BLaER1 treated with 17β-estradiol and CSF1 and Interleukin-3, amounts not matched to agents 10 nM and 100 nM (cell line): ENCODE results near the gene SMYD4.
A peak's percentile ranks its signal among the peaks of the same experiment; 100 is the strongest.

Experiments used
- H3K27ac ChIP-seq, 11 experiments: shearing (Covaris generic); formaldehyde crosslinking; 2 replicates each; pipeline ENCODE4 v1.8.1; 2022
- H3K27me3 ChIP-seq, 11 experiments: shearing (Covaris generic); formaldehyde crosslinking; 2 replicates each; pipeline ENCODE4 v1.8.1; 2022
- H3K36me3 ChIP-seq, 11 experiments: shearing (Covaris generic); formaldehyde crosslinking; 2 replicates each; pipeline ENCODE4 v1.8.1; 2022
- H3K4me1 ChIP-seq, 10 experiments: shearing (Covaris generic); formaldehyde crosslinking; 2 replicates each; pipeline ENCODE4 v1.8.1; 2022
- H3K4me2 ChIP-seq, 11 experiments: shearing (Covaris generic); formaldehyde crosslinking; 2 replicates each; pipeline ENCODE4 v1.8.1; 2022
- H3K4me3 ChIP-seq, 10 experiments: shearing (Covaris generic); formaldehyde crosslinking; 2 replicates each; pipeline ENCODE4 v1.8.1; 2022
- H3K9ac ChIP-seq, 11 experiments: shearing (Covaris generic); formaldehyde crosslinking; 2 replicates each; pipeline ENCODE4 v1.8.1; 2022
- H3K9me3 ChIP-seq, 11 experiments: shearing (Covaris generic); formaldehyde crosslinking; replicated peaks in 1 of 11; 2 replicates each; pipeline ENCODE4 v1.8.1; 2022
- H4K20me1 ChIP-seq, 11 experiments: shearing (Covaris generic); formaldehyde crosslinking; 2 replicates each; pipeline ENCODE4 v1.8.1; 2022
- Cebpa-rat ChIP-seq, 11 experiments: shearing (Covaris generic); IDR thresholded peaks; 2 replicates each; pipeline ENCODE4 v1.8.1; 2022

The SMYD4 gene

GRCh38 chr17:1762901-1763898 lies 66.5 kb downstream of the SMYD4 start:
- TF ChIP-seq Cebpa-rat (IDR thresholded peaks at IDR 0.05), result no peak
- H4K20me1 ChIP-seq, result no peaks in the 10 kb centered on the region
- peak overlapping the region; percentile 24 to 69 (median 61); a peak in 20 of 22 replicates for H3K9ac ChIP-seq
- H3K27ac ChIP-seq, result peak overlapping the region; percentile 64 to 85 (median 77); a peak in 21 of 22 replicates
- H3K4me1 ChIP-seq, result peaks cover 50 to 86% (median 70%) of the 10 kb centered on the region in 10 experiments
- no peaks in the 10 kb centered on the region for H3K36me3 ChIP-seq
- H3K27me3 ChIP-seq, result no peaks in the 10 kb centered on the region
- H3K9me3 ChIP-seq, result no peaks in the 10 kb centered on the region
- H3K4me3 ChIP-seq, result no peak overlapping the region
- H3K4me2 ChIP-seq, result peak overlapping the region; percentile 65 to 94 (median 81)

- Histone ChIP-seq H3K36me3 (no peaks in the 10 kb centered on the region), H3K9ac (peak overlapping the region; percentile 24 to 69 (median 61); a peak in 13 of 22 replicates), H3K4me3 (no peak overlapping the region), H4K20me1 (no peaks in the 10 kb centered on the region), H3K4me1 (peaks cover 50 to 82% (median 65%) of the 10 kb centered on the region in 10 experiments), H3K4me2 (peak overlapping the region; percentile 65 to 94 (median 81)), H3K9me3 (no peaks in the 10 kb centered on the region), H3K27me3 (no peaks in the 10 kb centered on the region), H3K27ac (peak overlapping the region; percentile 64 to 85 (median 77); a peak in 19 of 22 replicates)
- TF ChIP-seq Cebpa-rat (IDR thresholded peaks at IDR 0.05), result no peak
These were observed 67.3 kb downstream of the SMYD4 start for GRCh38 chr17:1762233-1762900.

- peaks cover 43 to 80% (median 58%) of the 10 kb centered on the region in 10 experiments for H3K4me1 ChIP-seq
- peak overlapping the region in 3 of 11 experiments; percentile 18 to 49 (median 39); a peak in 4 of 22 replicates for H3K27ac ChIP-seq
- peak overlapping the region in 5 of 11 experiments; percentile 28 to 83 (median 66); a peak in 8 of 22 replicates for H3K4me2 ChIP-seq
- no peaks in the 10 kb centered on the region for H4K20me1 ChIP-seq
- H3K4me3 ChIP-seq, result no peak overlapping the region
- H3K27me3 ChIP-seq, result no peaks in the 10 kb centered on the region
- H3K9ac ChIP-seq, result no peak overlapping the region
- H3K9me3 ChIP-seq, result no peaks in the 10 kb centered on the region
- no peak for TF ChIP-seq Cebpa-rat (IDR thresholded peaks at IDR 0.05)
- H3K36me3 ChIP-seq, result no peaks in the 10 kb centered on the region
These were observed 70.2 kb downstream of the SMYD4 start for GRCh38 chr17:1759529-1759928.

GRCh38 chr17:1758807-1759206 lies 70.9 kb downstream of the SMYD4 start:
- H3K9me3 ChIP-seq, result no peaks in the 10 kb centered on the region
- no peaks in the 10 kb centered on the region for H3K27me3 ChIP-seq
- H3K9ac ChIP-seq, result no peak overlapping the region; a peak in 1 of 22 replicates
- H4K20me1 ChIP-seq, result no peaks in the 10 kb centered on the region
- no peak overlapping the region for H3K4me3 ChIP-seq
- no peaks in the 10 kb centered on the region for H3K36me3 ChIP-seq
- H3K27ac ChIP-seq, result peak overlapping the region in 3 of 11 experiments; percentile 18 to 49 (median 39); a peak in 4 of 22 replicates
- no peak for TF ChIP-seq Cebpa-rat (IDR thresholded peaks at IDR 0.05)
- H3K4me1 ChIP-seq, result peaks cover 36 to 80% (median 54%) of the 10 kb centered on the region in 10 experiments
- peak overlapping the region in 5 of 11 experiments; percentile 28 to 83 (median 66); a peak in 9 of 22 replicates for H3K4me2 ChIP-seq

- no peaks in the 10 kb centered on the region for H3K36me3 ChIP-seq
- H3K4me3 ChIP-seq, result no peak overlapping the region
- no peaks in the 10 kb centered on the region for H3K9me3 ChIP-seq
- no peak for TF ChIP-seq Cebpa-rat (IDR thresholded peaks at IDR 0.05)
- H3K27ac ChIP-seq, result peak overlapping the region in 3 of 11 experiments; percentile 3 to 43 (median 9); a peak in 3 of 22 replicates
- H3K9ac ChIP-seq, result peak overlapping the region in 6 of 11 experiments; percentile 6 to 61 (median 42); a peak in 6 of 22 replicates
- no peaks in the 10 kb centered on the region for H4K20me1 ChIP-seq
- H3K4me1 ChIP-seq, result peaks cover 29 to 84% (median 46%) of the 10 kb centered on the region in 10 experiments
- peak overlapping the region; percentile 54 to 92 (median 70) for H3K4me2 ChIP-seq
- no peaks in the 10 kb centered on the region for H3K27me3 ChIP-seq
These were observed 73.9 kb downstream of the SMYD4 start for GRCh38 chr17:1755827-1756262.

GRCh38 chr17:1755252-1755826 lies 74.4 kb downstream of the SMYD4 start:
- H3K36me3 ChIP-seq, result no peaks in the 10 kb centered on the region
- peaks cover 27 to 89% (median 48%) of the 10 kb centered on the region in 10 experiments for H3K4me1 ChIP-seq
- H3K9me3 ChIP-seq, result no peaks in the 10 kb centered on the region
- no peaks in the 10 kb centered on the region for H4K20me1 ChIP-seq
- H3K27me3 ChIP-seq, result no peaks in the 10 kb centered on the region
- peak overlapping the region in 5 of 11 experiments; percentile 3 to 45 (median 29); a peak in 6 of 22 replicates for H3K27ac ChIP-seq
- peak overlapping the region in 9 of 11 experiments; percentile 6 to 61 (median 40); a peak in 11 of 22 replicates for H3K9ac ChIP-seq
- no peak overlapping the region for H3K4me3 ChIP-seq
- peak overlapping the region; percentile 54 to 92 (median 70) for H3K4me2 ChIP-seq
- no peak for TF ChIP-seq Cebpa-rat (IDR thresholded peaks at IDR 0.05)

GRCh38 chr17:1754430-1755112 lies 75.1 kb downstream of the SMYD4 start:
- Histone ChIP-seq H3K9ac (peak overlapping the region in 5 of 11 experiments; percentile 6 to 61 (median 35); a peak in 4 of 22 replicates), H3K4me3 (no peak overlapping the region), H3K9me3 (no peaks in the 10 kb centered on the region), H4K20me1 (no peaks in the 10 kb centered on the region), H3K27me3 (no peaks in the 10 kb centered on the region), H3K4me2 (peak overlapping the region; percentile 54 to 92 (median 70); a peak in 19 of 22 replicates), H3K36me3 (no peaks in the 10 kb centered on the region), H3K27ac (peak overlapping the region in 4 of 11 experiments; percentile 3 to 45 (median 37); a peak in 3 of 22 replicates), H3K4me1 (peaks cover 27 to 84% (median 48%) of the 10 kb centered on the region in 10 experiments)
- TF ChIP-seq Cebpa-rat (IDR thresholded peaks at IDR 0.05), result no peak
